ENCODE results near the gene RNU6-1. TPM values are rescaled to one million over a fixed set of nuclear protein-coding genes. Genes with fewer than 3 reads are reported as not detected.
A peak's percentile ranks its signal among the peaks of the same experiment; 100 is the strongest.

Gene RNU6-1
- total RNA-seq, 1 experiment from 2014 or later, result not detected

DNA sequence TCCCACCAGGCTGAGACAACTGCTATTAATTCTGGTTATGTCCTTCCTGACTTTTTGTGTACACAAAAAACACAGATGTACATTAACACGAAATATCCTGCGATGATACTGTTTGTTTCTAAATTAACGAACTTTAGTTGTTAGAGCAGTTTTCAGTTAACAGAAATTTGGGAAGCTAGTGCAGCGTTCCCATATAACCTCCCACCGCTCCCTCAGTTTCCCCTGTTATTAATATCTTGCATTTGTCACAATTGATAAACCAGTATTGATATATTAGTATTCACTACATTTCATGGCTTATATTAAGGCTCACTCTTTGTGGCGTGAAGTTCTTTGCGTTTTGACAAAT is 45.3 kb upstream of the RNU6-1 start:
- intact Hi-C loops (cut with micrococcal nuclease), result no loop called here
- Histone ChIP-seq H3K4me3 (replicated peaks in 1 of 2; ENCODE audit: low read depth in 1 of 2, low read length in 2 of 2) (peak overlapping the region; percentile 47 to 66), H3K4me2 (ENCODE audit: low read length) (peak overlapping the region; percentile 96), H3K9ac (ENCODE audit: low read length) (peak overlapping the region; percentile 62), H3K27me3 (ENCODE audit: insufficient read depth, low read length) (no peaks in the 10 kb centered on the region), H2AFZ (ENCODE audit: low read depth, low read length, poor library complexity, severe bottlenecking) (peak overlapping the region; percentile 91), H3K36me3 (ENCODE audit: control insufficient read depth in 1 of 2, insufficient read depth in 2 of 2, low read length in 2 of 2) (no peaks in the 10 kb centered on the region), H3K79me2 (ENCODE audit: insufficient read depth, low read length) (no peaks in the 10 kb centered on the region), H3K4me1 (ENCODE audit: control insufficient read depth in 1 of 2, insufficient read depth in 2 of 2, low read length in 2 of 2) (peaks cover 14 to 17% of the 10 kb centered on the region in 2 experiments), H4K20me1 (ENCODE audit: insufficient read depth) (no peaks in the 10 kb centered on the region), H3K9me2 (ENCODE audit: insufficient read depth) (no peaks in the 10 kb centered on the region), H3K9me3 (ENCODE audit: control insufficient read depth in 1 of 2, insufficient read depth in 1 of 2, low read depth in 1 of 2, low read length in 2 of 2) (no peaks in the 10 kb centered on the region), H3K27ac (ENCODE audit: low read depth, low read length) (peak overlapping the region; percentile 11; the same call in 1 of the 2 replicates)
- BruUV-seq (replicated peaks), result no TSS peak
- TF ChIP-seq EGR1 (IDR thresholded peaks at IDR 0.05; ENCODE audit: low read depth) (no peak), TCF7L2 (IDR thresholded peaks at IDR 0.05; ENCODE audit: borderline replicate concordance, extremely low read depth, insufficient read depth, insufficient read length) (no peak), EZH2 (IDR thresholded peaks at IDR 0.05) (no peak), CBX3 (IDR thresholded peaks at IDR 0.05; ENCODE audit: low read depth) (no peak), YY1 (IDR thresholded peaks at IDR 0.05; ENCODE audit: extremely low read depth, insufficient replicate concordance, low read depth, low read length) (no peak), JUND (IDR thresholded peaks at IDR 0.05) (no peak), EZH2phosphoT487 (IDR thresholded peaks at IDR 0.05; ENCODE audit: borderline replicate concordance) (no peak), ATF3 (IDR thresholded peaks at IDR 0.05) (no peak), REST (IDR thresholded peaks at IDR 0.05; ENCODE audit: low read depth) (no peak), FOSL1 (IDR thresholded peaks at IDR 0.05; ENCODE audit: low read depth) (no peak), RAD21 (IDR thresholded peaks at IDR 0.05; ENCODE audit: low read depth) (no peak), POLR2AphosphoS5 (IDR thresholded peaks at IDR 0.05; ENCODE audit: low read depth, low read length) (no peak)
- TF ChIP-seq, protein P1, sequence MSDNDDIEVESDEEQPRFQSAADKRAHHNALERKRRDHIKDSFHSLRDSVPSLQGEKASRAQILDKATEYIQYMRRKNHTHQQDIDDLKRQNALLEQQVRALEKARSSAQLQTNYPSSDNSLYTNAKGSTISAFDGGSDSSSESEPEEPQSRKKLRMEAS (IDR thresholded peaks at IDR 0.05), result no peak
- no peak for ATAC-seq
- CTCF ChIA-PET, result no interaction called here
- RAD21 ChIA-PET (ENCODE audit: low non-redundant PET in 1 of 2, low total read pairs in 2 of 2, uncharacterized antibody in 2 of 2, unreplicated experiment in 2 of 2), result no interaction called here
- POLR2A ChIA-PET, result interaction anchor here (0.6 kb wide), 1 partner anchor 251 kb away, joined by 4 read pairs; no protein-coding TSS in a partner anchor
- DNase-seq (ENCODE audit: low read depth, low spot score), result no peak

All from HCT116 (cell line).